DMS114 treated with DMSO at 0.1 percent for 48 hours (cell line): Measurements from ENCODE around the gene RAB5IF.
"Not testable (repeated sequence)": the region's sequence is repeated elsewhere in the genome, so short reads cannot be mapped to it uniquely, and the experiment has no call there.

Source experiments
- DNase-seq: peaks from one replicate; lab custom pipeline; 2025; ENCODE audit not compliant: unreplicated experiment; lab: John Stamatoyannopoulos, UW

Gene RAB5IF

DNA sequence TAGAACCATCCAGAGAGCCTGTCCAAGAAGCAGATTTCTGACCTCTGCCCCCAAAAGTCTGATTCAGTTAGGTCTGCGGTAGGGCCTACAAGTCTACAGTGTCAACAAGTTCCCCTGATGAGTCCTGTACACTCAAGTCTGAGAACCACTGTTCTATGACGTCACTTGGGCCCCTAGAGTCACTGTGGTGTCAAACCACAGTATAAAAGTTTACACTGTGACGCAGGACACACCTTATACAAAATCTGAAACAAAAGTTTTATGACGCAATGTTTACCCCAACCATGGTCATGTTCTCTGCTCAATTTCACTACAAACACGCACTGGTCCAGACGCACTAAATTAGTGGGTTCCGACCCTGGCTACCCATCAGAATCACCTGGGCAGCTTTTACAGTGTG is 22.5 kb downstream of the RAB5IF start:
- no peak for DNase-seq

DNA sequence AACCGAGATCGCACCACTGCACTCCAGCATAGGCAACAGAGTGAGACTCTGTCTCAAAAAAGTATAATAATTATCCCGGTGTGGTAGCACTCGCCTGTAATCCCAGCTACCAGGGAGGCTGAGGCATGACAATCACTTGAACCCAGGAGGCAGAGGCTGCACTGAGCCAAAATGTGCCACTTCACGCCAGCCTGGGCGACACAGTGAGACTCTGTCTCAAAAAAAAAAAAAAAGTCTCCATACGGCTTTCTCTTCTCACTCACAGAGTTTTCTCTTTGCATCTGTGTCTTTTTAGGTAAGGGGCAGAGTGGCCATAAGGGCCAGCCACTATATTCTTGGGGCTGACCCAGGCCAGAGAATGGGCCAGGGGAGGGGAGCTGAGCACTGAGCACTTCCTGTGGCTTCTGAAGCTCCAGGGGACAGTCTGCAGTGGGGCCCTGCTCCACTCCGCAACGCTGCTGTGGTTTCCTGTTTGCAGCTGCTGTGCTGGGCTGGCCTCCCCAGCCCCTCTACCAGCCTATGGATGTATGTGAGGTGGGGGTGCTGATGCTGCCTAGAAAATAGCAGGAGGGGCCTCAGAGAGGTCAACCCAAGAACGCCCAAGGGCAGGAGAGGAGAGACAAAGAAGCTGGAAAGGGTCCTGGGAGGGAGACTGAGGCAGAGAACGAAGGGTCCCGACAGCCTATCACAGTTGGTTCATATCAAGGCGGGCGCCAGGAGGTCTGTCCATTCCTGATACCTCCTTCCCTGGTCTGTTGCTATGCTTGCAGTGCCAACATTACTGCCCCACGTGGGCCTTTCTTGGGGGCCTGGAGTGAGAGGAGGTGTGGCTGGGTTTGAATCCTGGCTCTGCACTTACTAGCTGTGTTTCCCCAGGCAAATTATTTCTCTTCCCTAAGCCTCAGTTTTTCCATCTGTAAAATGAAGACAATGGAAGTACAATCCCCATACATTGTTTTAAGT is 24.4 kb downstream of the RAB5IF start:
- DNase-seq = no peak

DNA sequence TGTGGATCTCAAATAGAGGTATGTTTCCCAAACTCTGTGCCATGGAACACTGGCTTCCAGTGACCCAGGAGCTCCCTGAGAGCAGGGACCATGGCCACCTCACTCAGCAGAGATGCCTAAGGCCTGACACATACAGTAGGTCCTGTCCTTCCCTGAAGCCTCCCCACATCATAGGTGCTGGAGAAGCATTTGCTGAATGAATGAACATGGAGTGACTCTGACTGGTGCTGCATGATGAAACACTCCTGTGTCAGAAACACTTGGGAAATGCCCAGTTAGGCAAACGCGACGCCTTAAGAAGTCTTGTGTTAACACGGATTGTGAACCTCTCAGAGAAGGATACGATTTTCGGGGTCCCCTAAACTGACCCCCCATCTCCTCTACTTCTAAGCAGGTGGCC is 26.1 kb downstream of the RAB5IF start:
- DNase-seq = no peak

DNA sequence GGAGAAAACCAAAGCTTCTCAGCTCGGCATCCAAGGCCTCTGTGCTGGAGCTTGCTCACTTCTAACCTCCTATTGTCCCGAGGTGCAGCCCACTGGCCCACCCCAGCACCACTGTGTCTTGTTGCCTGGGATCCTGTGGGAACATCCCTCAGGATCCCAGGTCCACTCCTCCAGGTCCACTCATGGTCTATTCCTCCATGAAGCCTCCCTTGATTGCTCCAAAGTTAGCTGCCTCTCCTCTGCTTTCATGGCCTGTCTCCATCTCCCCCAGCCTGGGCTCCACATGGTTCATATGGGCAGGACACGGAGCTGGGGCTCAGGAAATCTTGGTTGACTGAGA is 26.5 kb downstream of the RAB5IF start:
- no peak for DNase-seq

DNA sequence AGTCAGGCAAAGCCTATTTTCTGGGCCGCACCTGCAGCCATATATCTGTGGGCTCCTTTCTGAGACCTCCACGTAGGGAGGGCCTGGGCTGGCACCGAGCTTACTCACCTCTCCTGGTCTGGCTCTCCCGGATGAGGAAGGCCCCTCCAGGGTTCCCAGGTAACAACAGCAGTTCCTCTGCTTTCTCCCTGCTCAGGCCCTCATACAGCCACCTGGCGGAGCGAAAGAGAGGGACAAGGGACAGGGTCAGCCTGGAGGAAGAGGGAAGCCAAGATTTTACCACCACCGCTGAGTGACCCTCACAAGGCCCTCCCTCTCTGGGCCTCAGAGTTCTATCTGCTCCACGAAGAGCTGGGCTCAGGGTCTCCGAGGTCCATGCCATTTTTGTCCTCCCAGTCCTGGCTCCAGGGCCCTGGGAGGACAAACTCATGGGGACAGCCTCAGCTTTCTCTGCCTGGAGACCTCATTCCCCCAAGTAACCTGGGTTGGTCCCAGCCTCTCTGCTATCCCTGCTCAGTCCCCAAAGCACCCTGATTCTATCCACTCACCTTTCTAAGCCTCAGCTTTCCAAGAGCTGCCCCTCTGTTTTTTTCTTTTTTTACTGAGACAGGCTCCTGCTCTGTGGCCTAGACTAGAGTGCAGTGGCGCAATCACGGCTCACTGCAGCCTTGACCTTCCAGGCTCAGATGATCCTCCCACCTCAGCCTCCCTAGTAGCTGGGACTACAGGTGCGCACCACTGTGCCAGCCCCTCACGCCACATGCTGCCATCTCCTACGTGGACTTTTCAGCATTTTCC is 27.1 kb downstream of the RAB5IF start:
- no peak for DNase-seq

DNA sequence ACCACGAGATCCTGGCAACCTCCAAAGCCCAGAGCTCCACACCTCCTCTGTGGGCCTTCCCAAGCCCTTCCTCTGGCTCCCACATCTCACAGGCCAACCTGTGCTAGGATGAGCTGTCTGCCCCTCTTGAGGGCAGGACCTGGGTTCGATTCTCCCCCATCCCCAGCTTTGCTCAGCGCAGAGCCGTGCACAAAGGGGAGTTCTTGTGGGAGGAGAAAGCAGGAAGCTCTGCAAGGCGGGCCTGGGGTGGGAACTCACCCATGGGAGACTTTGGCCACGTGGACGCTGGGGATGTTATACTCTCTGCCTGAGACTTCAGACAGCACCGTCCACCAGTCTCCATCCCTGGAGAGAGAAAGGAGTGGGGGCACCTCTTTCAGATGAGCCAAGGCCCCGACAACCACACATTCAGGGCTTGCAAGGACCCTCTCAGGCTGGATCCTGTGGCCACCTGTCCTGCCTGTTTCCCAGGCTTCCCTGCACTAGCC is 27.8 kb downstream of the RAB5IF start:
- no peak for DNase-seq

DNA sequence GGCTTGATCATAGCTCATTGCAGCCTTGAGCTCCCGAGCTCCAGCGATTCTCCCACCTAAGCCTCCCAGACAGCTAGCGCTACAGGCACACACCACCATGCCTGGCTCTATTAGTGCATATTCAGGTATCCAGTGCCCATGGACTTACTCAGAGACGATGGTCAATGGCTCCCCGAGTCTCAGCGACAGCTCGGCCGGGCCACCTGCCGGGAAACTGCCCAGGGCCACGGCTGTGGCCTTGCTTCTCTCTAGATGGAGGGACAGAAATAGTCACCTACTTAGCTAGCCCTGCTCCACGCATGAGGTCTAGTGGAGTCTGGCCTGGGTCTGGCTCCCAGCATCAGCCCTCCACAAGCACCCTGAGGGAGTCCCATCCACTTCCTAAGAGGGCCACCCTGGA is 28.8 kb downstream of the RAB5IF start:
- DNase-seq = no peak

DNA sequence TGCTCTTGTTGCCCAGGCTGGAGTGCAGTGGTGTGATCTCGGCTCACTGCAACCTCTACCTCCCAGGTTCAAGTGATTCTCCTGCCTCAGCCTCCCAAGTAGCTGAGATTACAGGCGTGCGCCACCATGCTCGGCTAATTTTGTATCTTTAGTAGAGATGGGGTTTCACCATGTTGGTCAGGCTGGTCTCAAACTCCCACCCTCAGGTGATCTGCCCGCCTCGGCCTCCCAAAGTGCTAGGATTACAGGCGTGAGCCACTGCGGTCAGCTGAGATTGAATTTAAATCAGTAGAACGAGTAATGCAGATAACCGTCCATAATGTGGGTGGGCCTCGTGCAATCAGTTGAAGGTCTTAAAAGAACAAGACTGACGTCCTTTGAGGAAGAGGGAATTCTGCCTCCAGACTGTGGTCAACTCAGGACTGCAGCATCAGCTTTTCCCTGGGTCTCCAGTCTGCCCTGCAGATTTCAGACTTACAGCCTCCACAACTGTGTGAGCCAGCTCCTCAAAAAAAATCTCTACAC is 33.4 kb downstream of the RAB5IF start:
- DNase-seq = not testable (repeated sequence)

DNA sequence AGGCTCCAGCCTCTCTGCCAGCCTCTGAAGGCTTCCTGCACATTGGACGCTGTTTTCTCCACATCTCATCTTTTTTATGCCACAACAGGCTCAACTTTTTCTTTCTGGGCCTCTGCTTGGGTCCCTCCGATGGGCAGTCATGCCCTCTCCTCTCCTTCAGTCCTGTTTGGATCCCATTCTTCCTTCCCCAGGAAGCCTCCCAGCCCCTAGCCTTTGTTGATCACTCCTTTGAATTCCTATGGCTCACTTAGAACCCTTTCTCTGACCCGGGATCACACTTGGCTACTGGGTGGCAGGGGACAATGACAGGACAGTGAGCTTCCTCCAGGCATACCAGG is 35.9 kb downstream of the RAB5IF start:
- no peak for DNase-seq

DNA sequence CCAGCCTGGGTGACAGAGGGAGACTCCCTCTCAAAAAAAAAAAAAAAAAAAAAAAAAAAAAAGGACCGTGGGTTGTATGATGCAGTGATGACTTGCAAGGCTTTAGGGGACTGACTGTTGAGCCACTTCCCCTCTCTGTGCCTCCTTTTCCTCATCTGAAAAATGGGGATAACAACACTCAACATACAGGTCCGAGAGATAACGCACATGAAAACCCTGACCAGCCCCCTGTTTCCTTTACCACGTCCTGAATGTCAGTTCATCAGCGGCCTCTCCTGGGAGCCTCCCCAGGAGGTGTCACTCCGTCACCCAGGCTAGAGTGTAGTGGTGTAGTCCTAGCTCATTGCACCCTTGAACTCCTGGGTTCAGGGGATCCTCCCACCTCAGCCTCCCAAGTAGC is 36.6 kb downstream of the RAB5IF start:
- no peak for DNase-seq

DNA sequence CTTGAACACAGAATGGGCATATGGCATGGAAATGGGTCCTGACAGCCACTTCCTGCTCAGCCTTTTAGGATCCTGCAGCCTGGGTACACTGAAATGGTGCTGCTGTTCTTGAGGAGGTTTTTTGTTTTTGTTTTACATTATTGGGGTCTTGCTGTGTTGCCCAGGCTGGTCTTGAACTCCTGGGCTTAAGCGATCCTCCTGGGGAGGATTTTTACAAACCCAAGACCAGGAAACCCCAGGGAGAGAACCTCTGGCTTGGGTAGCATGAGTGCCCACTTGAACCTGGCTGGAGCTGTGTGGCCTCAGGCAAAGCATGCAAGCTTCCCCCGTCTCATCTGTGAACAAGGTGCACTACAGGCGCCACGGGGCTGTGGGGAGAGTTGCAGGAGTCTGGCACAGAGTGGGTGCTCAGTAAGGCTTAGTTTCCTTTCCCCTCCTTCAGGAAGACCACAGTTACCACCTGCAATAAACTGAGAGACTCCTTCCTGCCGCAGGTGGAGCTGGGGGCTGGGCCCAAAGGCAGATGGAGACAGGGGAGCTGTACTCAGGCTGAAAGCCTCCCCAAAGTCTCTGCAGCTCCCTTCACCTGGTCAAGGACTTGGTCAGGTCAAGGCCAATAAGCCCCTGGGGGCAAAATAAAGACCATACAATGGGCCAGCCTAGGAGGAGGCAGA is 38.6 kb downstream of the RAB5IF start:
- no peak for DNase-seq

DNA sequence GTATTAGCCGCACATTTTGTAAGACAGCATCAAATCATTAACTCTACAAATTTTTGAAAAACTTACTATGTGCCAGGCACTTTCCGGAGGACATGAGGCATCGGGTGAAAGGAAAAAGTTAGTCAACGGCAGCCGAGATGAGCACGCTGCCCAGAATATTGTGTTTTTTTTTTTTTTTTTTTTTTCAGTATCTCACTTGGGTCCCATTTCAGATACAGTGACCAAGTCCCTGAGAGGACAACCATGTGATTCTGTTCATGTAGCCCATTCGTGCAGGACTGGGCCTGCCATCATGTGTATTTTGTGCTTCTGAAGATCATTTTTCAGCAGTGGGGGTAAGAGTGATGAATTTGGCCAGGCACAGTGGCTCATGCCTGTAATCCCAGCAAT is 39.1 kb downstream of the RAB5IF start:
- DNase-seq = no peak

DNA sequence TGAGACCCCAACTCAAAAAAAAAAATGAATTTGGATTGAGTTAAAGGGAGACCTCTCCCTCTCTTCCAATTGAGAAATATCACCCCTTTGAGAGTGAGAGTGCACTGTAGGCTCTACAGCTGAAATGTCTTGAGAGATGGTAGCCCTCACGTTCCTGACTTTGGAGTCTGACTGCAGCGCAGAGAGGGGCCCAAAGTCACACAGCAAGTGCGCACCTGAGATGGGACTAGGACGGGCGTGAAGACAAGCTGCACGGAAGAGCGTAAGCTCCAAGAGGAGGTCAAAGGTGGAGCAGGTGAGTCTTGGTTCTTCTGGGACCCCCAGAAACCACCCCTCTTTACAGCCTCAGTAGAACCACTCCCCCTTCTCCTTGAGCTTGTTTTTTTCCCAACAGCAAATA is 39.8 kb downstream of the RAB5IF start:
- DNase-seq = no peak

DNA sequence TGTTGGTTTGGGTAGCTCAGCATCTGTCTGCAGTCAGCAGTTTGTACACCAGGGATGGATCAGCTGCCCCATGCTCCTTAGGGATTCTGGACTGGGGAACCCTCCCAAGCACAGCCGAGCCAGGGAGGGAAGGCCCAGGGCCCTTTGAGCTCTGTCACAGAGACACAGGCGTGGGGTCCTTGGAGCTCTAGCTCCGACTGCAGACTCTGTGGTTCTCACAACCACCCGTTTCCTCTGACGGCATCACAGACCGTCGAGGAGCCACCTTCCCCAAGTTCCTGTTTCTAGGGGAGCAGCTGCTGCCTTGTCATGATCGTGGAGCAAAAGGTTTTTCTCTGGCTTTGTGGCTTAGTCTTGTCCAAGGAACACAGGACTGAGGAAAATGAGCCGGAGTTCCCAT is 40.4 kb downstream of the RAB5IF start, which contains the start of gene SLA2:
SLA2 (minus strand) TSS at position 199 of the 400 bp plus-strand sequence. CDS start 4,861 bp downstream, outside the sequence.
- DNase-seq = no peak

DNA sequence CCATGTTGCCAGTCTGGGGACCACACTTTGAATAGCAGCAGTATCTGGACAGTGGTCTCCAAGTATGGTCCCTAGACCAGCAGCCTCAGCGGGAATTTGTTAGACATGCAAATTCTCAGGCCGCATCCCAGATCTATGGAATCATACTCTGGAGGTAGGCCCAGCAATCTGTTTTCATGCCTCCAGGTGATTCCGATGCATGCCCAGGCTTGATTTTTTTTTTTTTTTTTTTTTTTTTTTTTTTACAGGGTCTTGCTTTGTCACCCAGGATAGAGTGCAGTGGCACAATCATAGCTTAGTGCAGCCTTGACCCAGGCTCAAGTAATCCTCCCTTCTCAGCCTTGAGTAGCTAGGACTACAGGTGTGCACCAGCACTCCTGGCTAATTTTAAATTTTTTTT is 41.1 kb downstream of the RAB5IF start:
- DNase-seq = no peak

DNA sequence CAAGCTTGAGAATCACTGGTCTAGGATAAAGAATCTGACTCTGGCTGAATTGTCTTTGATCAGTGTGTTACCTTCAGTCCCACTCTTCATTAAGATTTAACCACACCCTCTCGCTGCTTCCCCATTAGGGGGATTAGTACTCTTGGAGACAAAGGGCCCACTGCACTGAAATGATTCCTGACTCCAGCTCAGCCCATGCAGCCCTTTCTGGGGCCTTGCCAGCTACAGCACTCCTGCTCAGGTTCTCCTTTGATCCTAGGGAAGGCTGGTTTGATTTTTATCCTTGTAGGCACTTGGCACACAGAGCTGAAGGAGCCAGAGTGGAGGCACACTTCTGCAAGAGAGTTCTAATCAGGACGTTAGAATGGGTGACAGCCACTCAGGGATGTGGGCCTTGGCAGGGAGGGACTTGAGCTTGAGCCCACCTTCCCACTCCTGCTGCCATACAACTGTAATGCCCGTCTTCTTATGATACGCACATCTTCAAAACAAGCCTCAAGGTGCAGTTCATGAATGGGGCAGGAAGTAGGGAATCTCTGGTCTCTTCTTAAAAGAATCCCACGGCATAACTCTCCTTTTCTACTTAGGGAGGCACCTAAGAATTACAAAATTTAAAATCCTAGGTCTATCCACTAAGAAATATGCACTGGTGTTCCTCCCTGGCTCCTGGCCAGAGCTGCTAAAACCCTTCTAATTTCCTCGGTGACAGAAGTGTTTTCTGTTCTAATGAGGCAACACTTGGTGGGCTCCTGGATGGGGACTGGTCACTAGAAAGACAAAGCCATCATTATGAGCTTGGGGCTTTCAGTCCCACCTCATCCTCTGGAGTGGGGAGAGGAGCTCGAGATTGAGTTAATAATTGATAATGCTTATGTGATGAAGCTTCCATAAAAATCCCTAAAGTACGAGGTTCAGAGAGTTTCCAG is 41.9 kb downstream of the RAB5IF start:
- no peak for DNase-seq

DNA sequence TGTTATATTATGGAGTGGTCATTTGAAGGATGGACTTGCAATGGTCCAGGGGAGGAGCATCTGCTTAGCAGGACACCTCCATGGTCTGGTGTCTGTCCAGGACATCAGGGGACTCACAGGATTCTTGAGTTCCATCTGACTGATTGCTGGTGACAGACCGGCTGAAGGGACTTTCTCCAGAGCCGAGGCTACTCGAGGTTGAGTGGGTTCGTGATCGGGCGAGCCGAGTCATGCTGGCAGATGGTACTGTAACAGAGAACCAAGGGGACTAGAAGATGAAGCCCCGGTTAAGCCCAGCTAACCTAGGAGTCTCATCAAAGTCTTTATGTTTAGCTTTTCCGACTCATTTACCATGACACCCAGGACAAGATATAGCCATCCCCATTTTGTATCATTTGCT is 47.9 kb downstream of the RAB5IF start:
- DNase-seq = no peak

DNA sequence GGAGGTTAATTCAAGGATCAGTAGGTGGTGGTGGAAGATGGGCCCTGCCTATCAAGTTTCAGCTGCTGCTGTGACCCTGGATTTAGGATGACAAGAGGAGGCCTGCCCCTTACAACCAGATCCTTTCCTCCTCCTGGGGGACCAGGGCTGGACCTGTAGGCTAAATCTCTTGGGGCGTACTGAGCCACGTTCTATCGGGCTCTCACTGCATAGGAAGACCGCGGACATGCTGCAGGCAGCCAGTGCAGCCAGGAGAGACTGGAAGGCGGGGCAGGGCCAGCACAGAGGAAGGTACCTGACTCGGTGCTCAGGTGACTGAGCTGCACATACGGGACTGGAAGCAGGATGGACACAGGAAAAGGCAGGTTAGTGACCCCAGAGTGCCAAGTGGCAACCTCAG is 48.9 kb downstream of the RAB5IF start:
- DNase-seq = no peak

DNA sequence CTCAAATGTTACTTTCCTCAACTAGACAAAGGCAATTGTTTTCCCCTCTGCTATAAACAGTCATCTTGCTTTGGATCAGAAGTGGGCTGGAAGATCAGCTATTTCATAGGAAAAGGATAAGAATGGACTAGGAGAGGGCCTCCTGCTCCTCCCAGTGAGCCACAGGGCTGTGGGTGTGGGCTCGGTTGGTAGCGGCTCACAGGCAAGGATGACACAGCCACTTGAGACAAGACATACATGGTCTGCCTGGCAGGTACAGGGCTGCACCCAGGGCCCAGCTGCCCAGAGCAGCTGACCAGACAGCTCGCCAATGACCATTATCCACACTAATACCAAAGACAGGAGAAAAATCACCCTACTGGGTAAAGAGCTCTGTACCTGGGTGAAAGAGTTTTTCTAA is 49.4 kb downstream of the RAB5IF start:
- no peak for DNase-seq

DNA sequence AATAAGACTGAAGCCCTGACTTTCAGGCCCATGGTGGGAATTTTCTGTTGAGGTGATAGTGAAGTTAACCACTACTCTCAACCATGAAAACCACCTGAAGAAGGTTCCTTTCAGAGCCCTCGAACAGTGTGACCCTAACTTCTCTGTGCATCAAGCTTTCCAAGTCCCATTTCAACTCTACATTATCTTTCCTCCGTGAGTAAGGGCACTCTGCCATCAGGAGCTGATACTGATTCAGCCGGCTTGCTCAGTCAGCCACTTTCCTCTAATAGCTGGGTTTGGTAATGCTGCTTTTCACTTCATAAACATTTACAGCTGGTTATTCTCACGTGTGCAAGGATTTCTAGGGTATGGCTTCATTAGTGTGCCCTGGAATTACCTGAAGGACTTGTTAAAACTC is 51.2 kb downstream of the RAB5IF start:
- DNase-seq = no peak
